ENCODE results near the gene TGM5. TPM values are rescaled to one million over a fixed set of nuclear protein-coding genes. Genes with fewer than 3 reads are reported as not detected.

Gene TGM5
- total RNA-seq, 4 donors from 2014 or later, result not detected

DNA sequence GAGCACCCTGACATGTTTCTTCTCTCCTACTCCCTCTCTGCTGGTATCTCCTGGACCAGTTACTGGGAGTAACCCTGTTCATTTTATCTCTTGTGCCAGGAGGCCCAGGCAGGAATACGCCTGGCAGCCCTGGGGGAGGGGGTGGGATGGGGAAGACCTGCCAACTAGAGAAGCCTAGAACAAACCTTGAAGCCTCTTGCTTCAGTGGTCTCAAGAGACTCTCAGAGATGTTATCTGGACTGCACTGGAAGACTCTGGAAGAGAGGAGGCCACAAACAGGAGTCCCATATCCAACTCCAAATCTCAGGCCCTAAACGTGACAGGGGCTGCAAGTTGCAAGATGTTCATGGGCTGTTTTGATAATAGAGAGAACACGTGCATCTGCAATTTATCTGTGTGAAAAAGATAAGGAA, 45.7 kb downstream of the TGM5 start, which contains the start of gene EPB42:
Gene EPB42 (minus strand): TSS at position 28 of the 413 bp plus-strand sequence. CDS start 193 bp downstream, outside the sequence.
- no peak within 1 kb of the TSS for H3K4me3 ChIP-seq
- DNase-seq (ENCODE audit: low spot score in 2 of 2), result no peak
- no peak within 1 kb of the TSS for H3K27ac ChIP-seq
- H3K9me3 ChIP-seq, result peaks cover 0 to 3% (median 0%) of the 10 kb centered on the region in 4 donors
- 78 to 81% methylated on average over 3 of the region's 3 CpGs for WGBS, 2 donors
- H3K27me3 ChIP-seq, result no peaks in the 10 kb centered on the region
- H3K4me1 ChIP-seq, result no peaks in the 10 kb centered on the region
- no peaks in the 10 kb centered on the region for H3K36me3 ChIP-seq
- TF ChIP-seq EP300 (IDR thresholded peaks at IDR 0.05) (no peak), POLR2A (IDR thresholded peaks at IDR 0.05) (no peak)
- TF ChIP-seq, protein P1, sequence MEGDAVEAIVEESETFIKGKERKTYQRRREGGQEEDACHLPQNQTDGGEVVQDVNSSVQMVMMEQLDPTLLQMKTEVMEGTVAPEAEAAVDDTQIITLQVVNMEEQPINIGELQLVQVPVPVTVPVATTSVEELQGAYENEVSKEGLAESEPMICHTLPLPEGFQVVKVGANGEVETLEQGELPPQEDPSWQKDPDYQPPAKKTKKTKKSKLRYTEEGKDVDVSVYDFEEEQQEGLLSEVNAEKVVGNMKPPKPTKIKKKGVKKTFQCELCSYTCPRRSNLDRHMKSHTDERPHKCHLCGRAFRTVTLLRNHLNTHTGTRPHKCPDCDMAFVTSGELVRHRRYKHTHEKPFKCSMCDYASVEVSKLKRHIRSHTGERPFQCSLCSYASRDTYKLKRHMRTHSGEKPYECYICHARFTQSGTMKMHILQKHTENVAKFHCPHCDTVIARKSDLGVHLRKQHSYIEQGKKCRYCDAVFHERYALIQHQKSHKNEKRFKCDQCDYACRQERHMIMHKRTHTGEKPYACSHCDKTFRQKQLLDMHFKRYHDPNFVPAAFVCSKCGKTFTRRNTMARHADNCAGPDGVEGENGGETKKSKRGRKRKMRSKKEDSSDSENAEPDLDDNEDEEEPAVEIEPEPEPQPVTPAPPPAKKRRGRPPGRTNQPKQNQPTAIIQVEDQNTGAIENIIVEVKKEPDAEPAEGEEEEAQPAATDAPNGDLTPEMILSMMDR (IDR thresholded peaks at IDR 0.05), result no peak

DNA sequence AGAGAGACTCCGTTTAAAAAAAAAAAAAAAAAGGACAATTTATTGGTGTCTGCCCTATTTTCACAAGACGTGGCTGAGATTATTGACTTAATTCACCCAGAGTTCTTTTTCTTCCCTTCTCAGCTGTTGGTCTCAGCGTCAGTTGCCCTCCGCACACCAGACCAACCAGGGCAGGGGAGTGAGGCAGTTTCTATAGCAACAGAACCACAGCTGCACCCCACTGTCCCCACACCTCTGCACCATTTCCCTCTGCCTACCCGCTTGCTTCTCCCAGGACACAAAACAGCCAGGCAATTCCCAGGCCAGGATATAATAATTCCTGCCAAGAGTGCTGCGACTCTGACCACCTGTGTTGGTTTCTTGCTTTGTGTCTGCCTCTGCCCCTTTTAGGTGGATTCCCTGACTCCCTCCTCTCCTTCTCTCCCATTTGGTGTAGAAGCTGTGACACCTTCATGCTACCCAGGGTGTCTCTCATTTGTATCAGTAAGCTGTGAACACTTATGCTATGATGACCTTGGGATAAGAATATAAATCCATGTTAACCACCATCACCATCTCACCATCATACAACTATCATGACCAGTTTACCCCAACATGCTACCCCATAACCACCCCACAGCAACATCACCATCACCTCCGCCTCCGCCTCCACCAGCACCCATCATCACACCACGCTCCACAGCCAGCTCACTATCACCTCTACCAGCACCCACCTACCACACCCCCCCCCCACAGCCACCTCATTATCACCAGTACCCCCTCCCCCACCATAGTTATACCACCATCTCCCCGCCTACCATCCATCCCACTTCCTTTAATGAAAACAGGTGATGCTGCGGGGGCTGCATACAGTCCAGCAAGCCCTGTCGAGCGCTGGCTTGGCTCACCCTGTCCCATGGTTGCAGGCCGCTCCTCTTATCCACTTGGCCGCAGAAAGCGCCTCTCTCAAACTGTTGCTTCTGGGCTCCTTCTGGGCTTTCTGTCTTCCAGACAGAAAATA, 46.5 kb downstream of the TGM5 start:
- Histone ChIP-seq H3K9me3 (peaks cover 0 to 3% (median 0%) of the 10 kb centered on the region in 4 donors), H3K27ac (no peak overlapping the region)
- DNase-seq (ENCODE audit: low spot score in 2 of 2), result no peak

DNA sequence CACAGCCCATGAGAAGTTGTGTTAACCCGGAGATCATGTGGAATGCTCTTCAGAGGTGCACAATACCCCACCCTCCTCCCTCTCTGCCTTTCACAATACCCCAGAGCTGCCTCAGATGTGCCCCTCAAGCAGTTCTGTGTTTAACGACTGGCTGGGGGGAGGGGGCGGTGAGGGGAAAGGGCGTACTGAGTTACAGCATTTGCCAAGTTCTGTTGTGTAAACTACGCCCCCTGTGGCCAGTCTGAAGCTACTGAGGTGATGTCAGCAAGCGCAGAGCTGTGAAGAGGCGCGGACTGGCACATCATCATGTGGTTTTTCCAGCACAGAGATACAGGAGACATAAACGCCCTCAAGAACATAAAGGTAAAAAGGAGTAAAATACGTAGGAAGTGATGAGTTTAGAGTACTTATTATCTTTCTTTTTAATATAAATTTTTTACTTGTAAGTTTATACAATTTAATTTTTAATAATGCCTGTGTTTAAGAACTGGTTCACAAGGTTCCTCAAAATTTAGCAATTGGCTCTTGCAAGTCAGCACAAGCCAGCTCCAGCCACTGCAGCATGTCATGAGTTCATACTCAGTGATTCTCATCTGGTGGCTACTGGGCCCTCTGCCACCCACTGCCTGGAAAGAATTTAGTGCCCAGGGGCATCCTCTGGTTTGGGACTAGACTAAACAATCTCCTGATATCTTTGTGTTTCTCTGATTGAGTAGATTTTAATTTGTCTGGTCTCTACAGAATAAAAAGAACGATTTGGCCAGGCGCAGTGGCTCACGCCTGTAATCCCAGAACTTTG, 47.6 kb downstream of the TGM5 start:
- Histone ChIP-seq H3K36me3 (no peaks in the 10 kb centered on the region), H3K9me3 (peaks cover 0 to 3% (median 0%) of the 10 kb centered on the region in 4 donors), H3K27me3 (no peaks in the 10 kb centered on the region), H3K27ac (no peak overlapping the region), H3K4me3 (no peak overlapping the region), H3K4me1 (no peaks in the 10 kb centered on the region)
- TF ChIP-seq EP300 (IDR thresholded peaks at IDR 0.05) (no peak), POLR2A (IDR thresholded peaks at IDR 0.05) (no peak)
- TF ChIP-seq, protein P1 (IDR thresholded peaks at IDR 0.05), result no peak
- WGBS, 2 donors, result 37 to 43% methylated on average over 13 of the region's 13 CpGs
- DNase-seq (ENCODE audit: low spot score in 2 of 2), result no peak

More for the DNA sequence above, 46.5 kb downstream of the TGM5 start:
- H3K36me3 ChIP-seq, result no peaks in the 10 kb centered on the region
- H3K4me1 ChIP-seq, result no peaks in the 10 kb centered on the region
- no peaks in the 10 kb centered on the region for H3K27me3 ChIP-seq
- 86 to 88% methylated on average over 16 of the region's 16 CpGs for WGBS, 2 donors
- TF ChIP-seq, protein P1 (IDR thresholded peaks at IDR 0.05), result no peak
- no peak for TF ChIP-seq POLR2A (IDR thresholded peaks at IDR 0.05)
- TF ChIP-seq EP300 (IDR thresholded peaks at IDR 0.05), result no peak
- H3K4me3 ChIP-seq, result no peak overlapping the region

DNA sequence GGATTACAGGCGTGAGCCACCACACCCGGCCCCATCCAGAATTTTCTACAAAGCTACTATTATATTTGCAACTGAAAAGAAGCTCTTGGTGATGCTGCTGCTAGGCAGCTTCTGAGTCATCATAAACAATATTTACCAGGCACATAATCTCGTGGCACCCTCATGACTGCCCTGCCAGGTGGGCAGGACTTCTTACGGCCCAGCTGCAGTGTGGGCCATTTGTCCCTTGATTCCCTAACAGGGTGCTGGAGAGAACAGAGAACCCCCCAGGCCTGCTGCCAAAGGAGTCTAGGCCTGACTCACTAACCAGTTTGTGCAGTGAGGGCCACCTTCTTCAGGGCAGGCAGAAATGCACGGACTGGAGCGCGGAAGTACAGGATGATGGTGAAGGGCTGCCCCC, 50.8 kb downstream of the TGM5 start:
- 77 to 78% methylated on average over 6 to 7 of the region's 7 CpGs for WGBS, 2 donors
- no peaks in the 10 kb centered on the region for H3K27me3 ChIP-seq
- TF ChIP-seq POLR2A (IDR thresholded peaks at IDR 0.05) (no peak), EP300 (IDR thresholded peaks at IDR 0.05) (no peak)
- TF ChIP-seq, protein P1 (IDR thresholded peaks at IDR 0.05), result no peak

More for the DNA sequence above, 50.8 kb downstream of the TGM5 start:
- peaks cover 0 to 3% (median 0%) of the 10 kb centered on the region in 4 donors for H3K9me3 ChIP-seq
- no peak overlapping the region for H3K27ac ChIP-seq
- no peak overlapping the region for H3K4me3 ChIP-seq
- H3K36me3 ChIP-seq, result no peaks in the 10 kb centered on the region
- no peaks in the 10 kb centered on the region for H3K4me1 ChIP-seq
- no peak for DNase-seq (ENCODE audit: low spot score in 2 of 2)
